OCI-LY3 (cell line): ENCODE measurements around the gene NUP188.

Experiments
- CTCF ChIP-seq: fragments of 200-600, 300-600 bp; sonication (generic); IDR thresholded peaks from 2 replicates; pipeline ENCODE4 v1.5.1; 2014; ENCODE audit warnings: antibody characterized with exemption, low read length, low read depth
- EZH2phosphoT487 ChIP-seq: fragments of 200-600 bp; shearing (Covaris generic); IDR thresholded peaks from 2 replicates; pipeline ENCODE4 v1.6.1; 2018; ENCODE audit warnings: antibody characterized with exemption, mixed run types, low read depth

DNA sequence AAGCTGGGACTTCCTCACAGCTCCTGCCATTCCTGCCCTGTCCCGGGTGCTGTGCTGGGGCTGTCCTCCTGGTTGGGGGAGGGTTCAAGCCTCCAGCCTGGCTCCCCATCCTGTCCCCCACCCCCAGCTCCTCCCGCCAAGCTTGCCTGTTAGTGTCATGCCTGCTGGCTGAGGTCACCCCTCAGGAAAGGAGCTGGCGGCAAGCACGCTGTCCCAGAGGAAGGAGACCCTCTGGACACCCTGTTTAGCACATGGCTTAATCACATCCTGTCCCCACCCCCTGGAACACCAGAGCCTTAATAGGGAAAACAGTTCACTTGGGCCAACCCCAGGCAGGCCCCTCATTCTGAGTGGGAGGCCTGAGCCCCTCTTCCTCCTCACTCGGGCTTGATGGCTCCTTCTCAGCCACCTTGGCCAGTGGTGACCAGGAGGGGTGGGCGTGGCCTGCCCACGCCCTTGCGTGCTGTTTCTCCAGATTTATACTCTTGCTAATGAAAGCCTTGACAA lies 35.9 kb upstream of the NUP188 start:
- TF ChIP-seq CTCF (no peak), EZH2phosphoT487 (no peak)
